ENCODE results near the gene LRCH1.

LRCH1 gene

GRCh38 chr13:46531953-46532352, 21.0 kb upstream of the LRCH1 start:
- no peak for DNase-seq (ENCODE audit: low read depth in 3 of 3)

GRCh38 chr13:46535002-46535401, 18.0 kb upstream of the LRCH1 start:
- DNase-seq (ENCODE audit: low read depth in 3 of 3): no peak

- no peak for DNase-seq (ENCODE audit: low read depth in 3 of 3)
Measured at GRCh38 chr13:46535825-46536224, 17.1 kb upstream of the LRCH1 start.

- DNase-seq (ENCODE audit: low read depth in 3 of 3): no peak
Measured at GRCh38 chr13:46536341-46536740, 16.6 kb upstream of the LRCH1 start.

- no peak for DNase-seq (ENCODE audit: low read depth in 3 of 3)
Measured at GRCh38 chr13:46539231-46539630, 13.7 kb upstream of the LRCH1 start.

GRCh38 chr13:46541210-46541609, 11.8 kb upstream of the LRCH1 start:
- DNase-seq (ENCODE audit: low read depth in 3 of 3): no peak

- DNase-seq (ENCODE audit: low read depth in 3 of 3): no peak
Measured at GRCh38 chr13:46542833-46543232, 10.1 kb upstream of the LRCH1 start.

GRCh38 chr13:46543287-46543686, 9.7 kb upstream of the LRCH1 start:
- no peak for DNase-seq (ENCODE audit: low read depth in 3 of 3)

GRCh38 chr13:46544208-46544607, 8.8 kb upstream of the LRCH1 start:
- no peak for DNase-seq (ENCODE audit: low read depth in 3 of 3)

- DNase-seq (ENCODE audit: low read depth in 3 of 3): no peak
Measured at GRCh38 chr13:46544811-46545210, 8.2 kb upstream of the LRCH1 start.

GRCh38 chr13:46546084-46546768, 6.7 kb upstream of the LRCH1 start:
- DNase-seq (ENCODE audit: low read depth in 3 of 3): no peak

- DNase-seq (ENCODE audit: low read depth in 3 of 3): no peak
Measured at GRCh38 chr13:46550822-46551221, 2.1 kb upstream of the LRCH1 start.

GRCh38 chr13:46551410-46552302, 1.3 kb upstream of the LRCH1 start:
- peak; percentile 33 to 51 (median 37) for DNase-seq (ENCODE audit: low read depth in 3 of 3)

- DNase-seq (ENCODE audit: low read depth in 3 of 3): no peak
Measured at GRCh38 chr13:46552303-46552682, 677 bp upstream of the LRCH1 start.

- DNase-seq (ENCODE audit: low read depth in 3 of 3): no peak
Measured at GRCh38 chr13:46553521-46553885, 533 bp downstream of the LRCH1 start.

- DNase-seq (ENCODE audit: low read depth in 3 of 3): peak; percentile 38 to 43 (median 40)
Measured at GRCh38 chr13:46553886-46554858, 1.2 kb downstream of the LRCH1 start.

GRCh38 chr13:46554951-46555350, 2.0 kb downstream of the LRCH1 start:
- no peak for DNase-seq (ENCODE audit: low read depth in 3 of 3)

GRCh38 chr13:46555722-46556417, 2.9 kb downstream of the LRCH1 start:
- no peak for DNase-seq (ENCODE audit: low read depth in 3 of 3)

- no peak for DNase-seq (ENCODE audit: low read depth in 3 of 3)
Measured at GRCh38 chr13:46556418-46556779, 3.4 kb downstream of the LRCH1 start.

GRCh38 chr13:46559272-46559805, 6.4 kb downstream of the LRCH1 start:
- DNase-seq (ENCODE audit: low read depth in 3 of 3): no peak

- DNase-seq (ENCODE audit: low read depth in 3 of 3): no peak
Measured at GRCh38 chr13:46560778-46561177, 7.8 kb downstream of the LRCH1 start.

All from stimulated activated CD4-positive, alpha-beta T cell treated with anti-CD3 and anti-CD28 coated beads, TNF-alpha, amount 100 ng/mL, for 4 hours (primary cell).